Measurements from ENCODE around the gene RNF130.

Gene RNF130

DNA sequence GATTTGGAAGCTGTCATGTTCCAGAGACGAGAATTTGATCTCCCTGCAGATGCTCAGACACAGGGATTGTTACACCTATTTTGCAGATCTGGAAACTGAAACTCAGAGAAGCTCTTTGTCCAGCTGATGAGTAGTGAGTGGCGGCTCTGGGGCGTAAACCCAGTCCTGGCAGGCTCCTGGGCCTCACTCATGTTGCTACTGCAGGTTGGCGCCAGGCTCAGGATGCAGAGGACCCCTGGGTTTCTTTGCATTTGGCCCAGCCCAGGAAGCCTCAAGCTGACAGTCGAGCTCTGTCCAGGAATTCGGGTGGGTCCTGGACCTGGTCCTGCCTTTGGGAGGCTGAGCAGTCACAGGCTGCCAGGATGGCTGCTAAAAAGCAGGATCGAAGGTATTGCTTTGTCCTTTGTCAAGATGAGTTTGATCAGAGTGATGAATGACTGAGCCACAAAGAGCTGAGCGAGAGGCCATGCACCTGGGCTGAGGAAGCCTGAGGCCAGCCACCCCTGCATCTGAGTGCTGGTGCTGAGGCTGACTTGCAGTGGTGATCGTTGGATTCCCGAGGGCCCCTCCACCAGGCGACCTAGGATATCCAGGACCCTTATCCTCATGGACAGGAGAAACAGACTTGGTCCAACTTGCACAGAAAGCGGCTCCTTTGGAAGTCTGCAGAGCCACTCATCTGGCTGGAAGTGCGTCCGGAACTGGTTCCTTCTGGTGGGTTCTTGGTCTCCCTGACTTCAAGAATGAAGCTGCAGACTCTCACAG lies 8.3 kb upstream of the RNF130 start:
- Histone ChIP-seq H3K4me1 (ENCODE audit: low read length) (no peaks in the 10 kb centered on the region), H3K27me3 (ENCODE audit: low read depth, low read length) (0 out of 2 replicates have a peak, but pooled peaks cover 4% of the 10 kb centered on the region), H3K79me2 (ENCODE audit: low read length) (no peaks in the 10 kb centered on the region), H3K36me3 (replicated peaks; ENCODE audit: low read depth, low read length) (no peaks in the 10 kb centered on the region), H3K4me2 (ENCODE audit: low read length) (no peak overlapping the region), H3K4me3 (ENCODE audit: low read length) (no peak overlapping the region), H2AFZ (ENCODE audit: low read depth, low read length) (no peak overlapping the region), H3K9me3 (ENCODE audit: insufficient read depth, low read length) (no peaks in the 10 kb centered on the region), H3K27ac (ENCODE audit: low read length) (no peak overlapping the region), H4K20me1 (ENCODE audit: insufficient read depth, low read length) (no peaks in the 10 kb centered on the region), H3K9ac (ENCODE audit: low read length) (no peak overlapping the region)
- TF ChIP-seq CTCF (IDR thresholded peaks at IDR 0.05; ENCODE audit: low read depth, low read length) (no peak), EZH2phosphoT487 (IDR thresholded peaks at IDR 0.05; ENCODE audit: low read depth) (no peak)

GRCh38 chr5:180078348-180078747 lies 6.8 kb upstream of the RNF130 start:
- Histone ChIP-seq H3K4me3 (ENCODE audit: low read length) (no peak overlapping the region), H3K27me3 (ENCODE audit: low read depth, low read length) (0 out of 2 replicates have a peak, but pooled peaks cover 4% of the 10 kb centered on the region), H4K20me1 (ENCODE audit: insufficient read depth, low read length) (no peaks in the 10 kb centered on the region), H3K27ac (ENCODE audit: low read length) (no peak overlapping the region), H3K9ac (ENCODE audit: low read length) (no peak overlapping the region), H3K36me3 (replicated peaks; ENCODE audit: low read depth, low read length) (no peaks in the 10 kb centered on the region), H2AFZ (ENCODE audit: low read depth, low read length) (no peak overlapping the region), H3K4me1 (ENCODE audit: low read length) (no peaks in the 10 kb centered on the region), H3K9me3 (ENCODE audit: insufficient read depth, low read length) (no peaks in the 10 kb centered on the region), H3K4me2 (ENCODE audit: low read length) (no peak overlapping the region), H3K79me2 (ENCODE audit: low read length) (no peaks in the 10 kb centered on the region)
- no peak for TF ChIP-seq EZH2phosphoT487 (IDR thresholded peaks at IDR 0.05; ENCODE audit: low read depth)

- Histone ChIP-seq H2AFZ (ENCODE audit: low read depth, low read length) (no peak overlapping the region), H3K36me3 (replicated peaks; ENCODE audit: low read depth, low read length) (no peaks in the 10 kb centered on the region), H3K9me3 (ENCODE audit: insufficient read depth, low read length) (no peaks in the 10 kb centered on the region), H3K79me2 (ENCODE audit: low read length) (no peaks in the 10 kb centered on the region), H3K9ac (ENCODE audit: low read length) (no peak overlapping the region), H3K4me2 (ENCODE audit: low read length) (no peak overlapping the region), H3K27ac (ENCODE audit: low read length) (no peak overlapping the region), H4K20me1 (ENCODE audit: insufficient read depth, low read length) (no peaks in the 10 kb centered on the region), H3K4me1 (ENCODE audit: low read length) (no peaks in the 10 kb centered on the region), H3K27me3 (ENCODE audit: low read depth, low read length) (0 out of 2 replicates have a peak, but pooled peaks cover 4% of the 10 kb centered on the region), H3K4me3 (ENCODE audit: low read length) (no peak overlapping the region)
- TF ChIP-seq CTCF (IDR thresholded peaks at IDR 0.05; ENCODE audit: low read depth, low read length), result no peak
- TF ChIP-seq EZH2phosphoT487 (IDR thresholded peaks at IDR 0.05; ENCODE audit: low read depth), result no peak
Observed at GRCh38 chr5:180077594-180078284, 6.2 kb upstream of the RNF130 start.

DNA sequence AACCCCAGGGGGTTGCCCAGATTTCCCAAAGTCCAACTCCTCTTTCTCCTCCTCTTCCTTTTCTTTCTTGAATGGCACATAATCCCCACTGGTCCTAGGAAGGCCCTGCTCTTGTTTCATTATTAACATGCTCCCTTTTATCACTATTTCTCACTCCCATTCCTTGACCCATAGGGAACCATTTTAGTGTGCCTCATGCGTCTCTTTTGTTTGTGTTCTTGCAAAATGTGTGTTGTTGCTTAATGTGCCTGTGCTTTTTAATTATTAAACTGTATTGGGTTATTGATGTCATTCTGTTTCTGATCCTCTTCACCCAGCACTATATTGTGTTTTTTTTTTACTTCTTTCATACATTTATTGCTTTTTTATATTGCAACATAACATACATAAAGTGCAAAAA lies 4.1 kb upstream of the RNF130 start:
- H3K4me2 ChIP-seq (ENCODE audit: low read length), result no peak overlapping the region
- H2AFZ ChIP-seq (ENCODE audit: low read depth, low read length), result no peak overlapping the region
- H3K4me1 ChIP-seq (ENCODE audit: low read length), result no peaks in the 10 kb centered on the region
- H3K27ac ChIP-seq (ENCODE audit: low read length), result no peak overlapping the region
- no peaks in the 10 kb centered on the region for H3K36me3 ChIP-seq (replicated peaks; ENCODE audit: low read depth, low read length)
- H3K9ac ChIP-seq (ENCODE audit: low read length), result no peak overlapping the region
- 0 out of 2 replicates have a peak, but pooled peaks cover 4% of the 10 kb centered on the region for H3K27me3 ChIP-seq (ENCODE audit: low read depth, low read length)
- TF ChIP-seq CTCF (IDR thresholded peaks at IDR 0.05; ENCODE audit: low read depth, low read length) (no peak), EZH2phosphoT487 (IDR thresholded peaks at IDR 0.05; ENCODE audit: low read depth) (no peak)
- no peaks in the 10 kb centered on the region for H4K20me1 ChIP-seq (ENCODE audit: insufficient read depth, low read length)
- H3K9me3 ChIP-seq (ENCODE audit: insufficient read depth, low read length), result no peaks in the 10 kb centered on the region
- H3K4me3 ChIP-seq (ENCODE audit: low read length), result no peak overlapping the region
- H3K79me2 ChIP-seq (ENCODE audit: low read length), result no peaks in the 10 kb centered on the region
